Kidney (tissue), 14 donors: Measurements from ENCODE around the gene LDLRAD3. TPM values are rescaled to one million over a fixed set of nuclear protein-coding genes. Genes with fewer than 3 reads are reported as not detected.

Experiments
- DNase-seq, 5 donors: peaks; one replicate each; pipeline ENCODE4 v3.0.0-alpha.2; 2013 to 2020
- FAIRE-seq: peaks from 2 replicates; lab custom pipeline; 2012; peaks lifted over from hg19 to GRCh38; lab: Jason Lieb, UNC
- H3K27ac ChIP-seq, 2 donors: one replicate each; pipeline ENCODE4 v1.7.0; 2013; ENCODE audit warnings: low read depth in 2 of 2, low read length in 2 of 2, inconsistent platforms in 1 of 2
- H3K27me3 ChIP-seq: one replicate; pipeline ENCODE4 v1.7.1; 2013; ENCODE audit warnings: low read length, inconsistent platforms; ENCODE audit not compliant: control insufficient read depth, insufficient read depth
- H3K36me3 ChIP-seq, 3 donors: one replicate each; pipeline versions ENCODE4 v1.7.0 to v1.7.1; 2013; ENCODE audit warnings: low read length in 3 of 3, control low read depth in 1 of 3, inconsistent platforms in 1 of 3; ENCODE audit not compliant: insufficient read depth in 3 of 3, control insufficient read depth in 2 of 3
- H3K4me1 ChIP-seq, 3 donors: one replicate each; pipeline versions ENCODE4 v1.7.0 to v1.7.1; 2013; ENCODE audit warnings: low read length in 3 of 3, inconsistent platforms in 1 of 3, low read depth in 1 of 3; ENCODE audit not compliant: control insufficient read depth in 2 of 3, insufficient read depth in 2 of 3
- H3K4me3 ChIP-seq, 3 donors: one replicate each; pipeline versions ENCODE4 v1.7.0 to v1.8.1; 2013; ENCODE audit warnings: low read length in 3 of 3, control low read depth in 1 of 3, inconsistent platforms in 1 of 3
- H3K9ac ChIP-seq, 3 donors: one replicate each; pipeline versions ENCODE4 v1.7.0 to v1.7.1; 2013; ENCODE audit warnings: low read length in 3 of 3, control low read depth in 1 of 3, inconsistent platforms in 1 of 3
- H3K9me3 ChIP-seq, 3 donors: one replicate each; pipeline versions ENCODE4 v1.7.0 to v1.7.1; 2013; ENCODE audit warnings: low read length in 3 of 3, control low read depth in 1 of 3, inconsistent platforms in 1 of 3; ENCODE audit not compliant: control insufficient read depth in 2 of 3, insufficient read depth in 1 of 3
- intact Hi-C: fragments of 100-400 bp; cut with DNase I; formaldehyde crosslinking; loops from one replicate; pipeline ENCODE4 v1.11.1; 2022
- polyA plus RNA-seq: library from polyadenylated mRNA; stranded (reverse); fragments of 350-450 nt; fragmentation: Illumina TruSeq; extraction: RNeasy Lipid Tissue Mini Kit (QIAGEN cat#74804); gene quantifications from one replicate; pipeline ENCODE4 v1.2.3, GENCODE V29; 2014; ENCODE audit warnings: low read depth, low replicate concordance; ENCODE audit not compliant: insufficient read depth
- total RNA-seq: library from RNA; stranded (reverse); fragmentation: NEBNext Ultra II Directional; extraction: Animal tissue kit (Norgen Biotek cat#: 25700); gene quantifications from one replicate; pipeline ENCODE4 v1.2.1, GENCODE V29; 2021
- TF ChIP-seq, protein P1 (sequence below): IDR thresholded peaks from 3 replicates; pipeline ENCODE4 v1.5.1; 2012; ENCODE audit warnings: mild to moderate bottlenecking, moderate library complexity, borderline replicate concordance; ENCODE audit not compliant: insufficient read depth; ENCODE audit errors: extremely low read depth
- donor health status: control.
- donor health status: control.
- donor health status: control.
- donor health status: control.
- donor health status: control.
- donor health status: DM: yes; HTN: yes; CAD: no.
- donor health status: Normal renal cell carcinoma (clear cell type).

The LDLRAD3 gene
- total and polyA plus RNA-seq, 2 donors from 2014 or later, result 1.2 to 14.2 TPM

DNA sequence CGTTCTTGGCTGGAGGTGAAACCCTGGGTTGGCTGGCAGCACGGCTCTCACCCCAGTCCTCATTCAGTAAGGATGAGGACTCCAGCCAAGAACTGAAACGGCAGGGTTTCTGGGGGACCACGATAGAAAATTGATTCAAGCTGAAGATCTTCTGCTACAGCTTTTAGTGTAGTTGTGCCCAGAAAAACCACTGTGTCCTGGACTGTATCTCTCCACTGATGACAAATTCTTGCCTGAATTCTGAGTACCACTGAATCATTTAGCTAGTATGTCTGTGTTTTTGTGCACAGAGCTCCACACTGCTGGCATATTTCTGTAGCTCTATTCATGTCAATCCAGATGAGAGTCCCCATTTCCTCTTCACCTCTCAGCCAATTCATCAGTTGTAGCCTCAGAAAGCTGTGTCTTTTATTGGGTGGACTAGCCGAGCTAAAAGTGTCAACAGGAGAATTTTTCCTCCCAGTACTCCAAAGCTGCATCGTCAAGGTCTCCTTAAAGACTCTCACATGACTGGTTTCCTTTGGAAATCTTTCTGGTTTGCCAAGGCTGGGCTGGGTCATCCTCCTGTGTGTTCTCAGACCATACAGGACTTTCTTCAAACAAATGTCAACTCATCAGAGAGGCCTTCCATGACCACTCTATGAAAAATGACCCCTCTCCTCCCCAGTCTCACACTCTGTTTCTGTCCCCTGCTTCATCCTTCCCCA, 144.6 kb downstream of the LDLRAD3 start:
- Histone ChIP-seq H3K36me3 (no peaks in the 10 kb centered on the region), H3K4me1 (peaks cover 0 to 2% (median 0%) of the 10 kb centered on the region in 3 donors), H3K27ac (no peak overlapping the region), H3K9ac (no peak overlapping the region), H3K9me3 (no peaks in the 10 kb centered on the region), H3K4me3 (no peak overlapping the region), H3K27me3 (no peaks in the 10 kb centered on the region)
- no peak for DNase-seq
- no peak for FAIRE-seq
- TF ChIP-seq, protein P1, sequence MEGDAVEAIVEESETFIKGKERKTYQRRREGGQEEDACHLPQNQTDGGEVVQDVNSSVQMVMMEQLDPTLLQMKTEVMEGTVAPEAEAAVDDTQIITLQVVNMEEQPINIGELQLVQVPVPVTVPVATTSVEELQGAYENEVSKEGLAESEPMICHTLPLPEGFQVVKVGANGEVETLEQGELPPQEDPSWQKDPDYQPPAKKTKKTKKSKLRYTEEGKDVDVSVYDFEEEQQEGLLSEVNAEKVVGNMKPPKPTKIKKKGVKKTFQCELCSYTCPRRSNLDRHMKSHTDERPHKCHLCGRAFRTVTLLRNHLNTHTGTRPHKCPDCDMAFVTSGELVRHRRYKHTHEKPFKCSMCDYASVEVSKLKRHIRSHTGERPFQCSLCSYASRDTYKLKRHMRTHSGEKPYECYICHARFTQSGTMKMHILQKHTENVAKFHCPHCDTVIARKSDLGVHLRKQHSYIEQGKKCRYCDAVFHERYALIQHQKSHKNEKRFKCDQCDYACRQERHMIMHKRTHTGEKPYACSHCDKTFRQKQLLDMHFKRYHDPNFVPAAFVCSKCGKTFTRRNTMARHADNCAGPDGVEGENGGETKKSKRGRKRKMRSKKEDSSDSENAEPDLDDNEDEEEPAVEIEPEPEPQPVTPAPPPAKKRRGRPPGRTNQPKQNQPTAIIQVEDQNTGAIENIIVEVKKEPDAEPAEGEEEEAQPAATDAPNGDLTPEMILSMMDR, result no peak
- intact Hi-C loops, result no loop called here

DNA sequence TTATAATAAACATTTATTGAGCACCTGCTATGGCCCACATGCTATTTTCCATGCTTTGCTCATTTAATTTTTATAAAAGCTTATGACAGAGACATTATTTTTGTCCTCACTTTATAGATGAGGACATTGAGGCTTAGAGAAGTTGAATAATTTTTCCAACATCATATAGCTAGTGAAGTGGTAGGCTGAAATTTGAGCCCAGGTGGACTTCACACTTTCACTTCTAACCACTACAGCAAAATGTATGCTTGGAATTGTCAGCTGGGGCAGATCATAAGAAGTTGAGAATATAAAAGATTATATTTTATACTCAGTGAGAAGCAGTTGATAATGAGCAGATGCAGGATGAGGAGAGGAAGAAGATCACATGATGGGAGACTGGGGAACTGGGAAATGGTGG, 146.1 kb downstream of the LDLRAD3 start:
- intact Hi-C loops, result no loop called here
- FAIRE-seq, result no peak
- no peak overlapping the region for H3K27ac ChIP-seq
- H3K36me3 ChIP-seq, result no peaks in the 10 kb centered on the region
- DNase-seq, result no peak
- H3K27me3 ChIP-seq, result no peaks in the 10 kb centered on the region
- TF ChIP-seq, protein P1, result no peak
- peaks cover 0 to 2% (median 0%) of the 10 kb centered on the region in 3 donors for H3K4me1 ChIP-seq
- no peak overlapping the region for H3K4me3 ChIP-seq
- H3K9ac ChIP-seq, result no peak overlapping the region
- no peaks in the 10 kb centered on the region for H3K9me3 ChIP-seq

DNA sequence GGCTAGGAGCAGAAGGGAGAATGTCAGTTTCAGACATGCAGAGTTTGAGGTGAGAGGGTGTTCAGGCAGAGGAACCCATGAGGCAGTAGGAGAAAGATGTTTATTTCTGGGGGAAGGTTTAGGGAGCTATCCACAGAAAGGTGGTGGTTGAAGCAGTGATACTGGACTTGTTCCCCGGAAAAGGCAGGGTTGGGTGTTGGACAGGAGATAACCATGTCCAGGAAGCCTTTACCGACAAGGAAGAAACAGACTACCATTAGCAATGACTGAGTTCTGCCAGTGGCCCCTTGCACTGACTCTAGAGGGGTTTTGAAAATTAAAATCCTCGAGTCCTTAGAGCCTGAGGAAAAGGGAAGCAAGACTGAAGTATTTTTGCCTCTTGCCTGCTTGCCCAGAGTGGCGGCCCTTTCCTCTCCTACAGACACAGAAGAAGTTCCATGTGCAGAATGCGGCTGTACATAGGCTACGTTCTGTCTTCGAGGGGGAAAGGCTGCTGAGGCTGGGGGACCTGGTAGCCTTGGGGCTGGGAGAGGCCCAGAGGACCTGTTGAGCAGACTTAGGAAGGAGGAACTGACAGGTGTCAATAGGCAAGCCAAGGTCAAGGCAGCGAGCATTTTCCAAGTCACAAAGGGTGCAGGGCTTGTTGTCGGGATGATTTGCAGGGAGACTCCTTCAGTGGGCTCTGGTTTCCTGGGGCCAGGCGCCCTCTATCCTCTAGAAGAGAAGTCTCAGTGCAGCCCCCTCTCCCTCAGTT, 146.7 kb downstream of the LDLRAD3 start:
- Histone ChIP-seq H3K9me3 (no peaks in the 10 kb centered on the region), H3K36me3 (no peaks in the 10 kb centered on the region), H3K27me3 (no peaks in the 10 kb centered on the region), H3K4me3 (no peak overlapping the region), H3K27ac (no peak overlapping the region), H3K9ac (no peak overlapping the region), H3K4me1 (peaks cover 0 to 2% (median 0%) of the 10 kb centered on the region in 3 donors)
- FAIRE-seq, result no peak
- TF ChIP-seq, protein P1, result no peak
- intact Hi-C loops, result no loop called here
- DNase-seq, result peak in 1 of 5 donors; percentile 27
